ENCODE data around the gene CADM3.

Gene CADM3

DNA sequence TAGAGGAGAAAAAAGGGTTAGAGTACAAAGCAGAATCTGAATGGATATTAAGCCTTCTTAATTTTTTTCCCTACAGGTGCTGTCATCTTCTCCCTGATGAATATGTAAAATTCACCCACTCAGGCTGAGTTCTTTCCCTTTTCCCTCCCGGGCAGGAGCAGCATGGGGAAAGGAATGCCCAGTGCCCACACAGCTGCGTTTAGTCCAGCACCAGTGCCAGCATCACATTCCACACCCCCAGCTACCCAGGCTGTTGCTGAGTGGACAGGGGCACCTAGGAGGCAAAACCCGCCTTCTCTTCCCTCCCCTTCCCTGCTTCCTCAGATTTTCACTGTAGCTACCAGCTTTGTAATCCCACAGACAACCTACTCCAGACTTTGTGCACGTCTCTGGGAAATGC is 3.4 kb upstream of the CADM3 start:
- Histone ChIP-seq H3K4me3 (replicated peaks; ENCODE audit: low read depth, low read length) (no peak overlapping the region), H3K27me3 (replicated peaks; ENCODE audit: control insufficient read depth, insufficient read depth, low read length) (peaks cover 2% of the 10 kb centered on the region), H3K36me3 (ENCODE audit: control insufficient read depth, insufficient read depth, low read length) (no peaks in the 10 kb centered on the region)
- TF ChIP-seq, protein P1, sequence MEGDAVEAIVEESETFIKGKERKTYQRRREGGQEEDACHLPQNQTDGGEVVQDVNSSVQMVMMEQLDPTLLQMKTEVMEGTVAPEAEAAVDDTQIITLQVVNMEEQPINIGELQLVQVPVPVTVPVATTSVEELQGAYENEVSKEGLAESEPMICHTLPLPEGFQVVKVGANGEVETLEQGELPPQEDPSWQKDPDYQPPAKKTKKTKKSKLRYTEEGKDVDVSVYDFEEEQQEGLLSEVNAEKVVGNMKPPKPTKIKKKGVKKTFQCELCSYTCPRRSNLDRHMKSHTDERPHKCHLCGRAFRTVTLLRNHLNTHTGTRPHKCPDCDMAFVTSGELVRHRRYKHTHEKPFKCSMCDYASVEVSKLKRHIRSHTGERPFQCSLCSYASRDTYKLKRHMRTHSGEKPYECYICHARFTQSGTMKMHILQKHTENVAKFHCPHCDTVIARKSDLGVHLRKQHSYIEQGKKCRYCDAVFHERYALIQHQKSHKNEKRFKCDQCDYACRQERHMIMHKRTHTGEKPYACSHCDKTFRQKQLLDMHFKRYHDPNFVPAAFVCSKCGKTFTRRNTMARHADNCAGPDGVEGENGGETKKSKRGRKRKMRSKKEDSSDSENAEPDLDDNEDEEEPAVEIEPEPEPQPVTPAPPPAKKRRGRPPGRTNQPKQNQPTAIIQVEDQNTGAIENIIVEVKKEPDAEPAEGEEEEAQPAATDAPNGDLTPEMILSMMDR (IDR thresholded peaks at IDR 0.05; ENCODE audit: insufficient read depth, low read length, poor library complexity, severe bottlenecking), result no peak
- DNase-seq (ENCODE audit: extremely low read depth, insufficient read length), result no peak

DNA sequence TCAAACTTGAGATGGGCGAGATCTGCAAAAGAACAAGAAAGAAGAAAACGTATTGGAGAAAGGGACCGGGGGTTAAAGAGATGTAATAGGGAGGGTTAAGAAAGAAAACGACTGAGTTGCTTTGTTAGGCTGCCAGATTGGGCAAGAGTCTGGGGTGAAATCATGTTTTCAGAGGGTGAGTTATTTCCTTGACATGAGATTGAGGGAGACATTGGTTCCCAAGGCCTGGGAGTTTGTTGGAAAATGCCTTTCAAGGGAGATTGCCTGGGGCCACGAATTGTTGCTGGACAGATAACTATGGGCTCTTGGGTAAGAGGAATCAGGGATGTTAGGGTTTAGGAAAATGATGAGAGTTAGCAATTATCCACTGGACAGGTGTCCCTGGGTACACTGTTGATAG is 776 bp upstream of the CADM3 start:
- H3K36me3 ChIP-seq (ENCODE audit: control insufficient read depth, insufficient read depth, low read length), result no peaks in the 10 kb centered on the region
- DNase-seq (ENCODE audit: extremely low read depth, insufficient read length), result no peak
- H3K27me3 ChIP-seq (replicated peaks; ENCODE audit: control insufficient read depth, insufficient read depth, low read length), result peaks cover 2% of the 10 kb centered on the region
- H3K4me3 ChIP-seq (replicated peaks; ENCODE audit: low read depth, low read length), result no peak overlapping the region
- TF ChIP-seq, protein P1 (IDR thresholded peaks at IDR 0.05; ENCODE audit: insufficient read depth, low read length, poor library complexity, severe bottlenecking), result no peak

DNA sequence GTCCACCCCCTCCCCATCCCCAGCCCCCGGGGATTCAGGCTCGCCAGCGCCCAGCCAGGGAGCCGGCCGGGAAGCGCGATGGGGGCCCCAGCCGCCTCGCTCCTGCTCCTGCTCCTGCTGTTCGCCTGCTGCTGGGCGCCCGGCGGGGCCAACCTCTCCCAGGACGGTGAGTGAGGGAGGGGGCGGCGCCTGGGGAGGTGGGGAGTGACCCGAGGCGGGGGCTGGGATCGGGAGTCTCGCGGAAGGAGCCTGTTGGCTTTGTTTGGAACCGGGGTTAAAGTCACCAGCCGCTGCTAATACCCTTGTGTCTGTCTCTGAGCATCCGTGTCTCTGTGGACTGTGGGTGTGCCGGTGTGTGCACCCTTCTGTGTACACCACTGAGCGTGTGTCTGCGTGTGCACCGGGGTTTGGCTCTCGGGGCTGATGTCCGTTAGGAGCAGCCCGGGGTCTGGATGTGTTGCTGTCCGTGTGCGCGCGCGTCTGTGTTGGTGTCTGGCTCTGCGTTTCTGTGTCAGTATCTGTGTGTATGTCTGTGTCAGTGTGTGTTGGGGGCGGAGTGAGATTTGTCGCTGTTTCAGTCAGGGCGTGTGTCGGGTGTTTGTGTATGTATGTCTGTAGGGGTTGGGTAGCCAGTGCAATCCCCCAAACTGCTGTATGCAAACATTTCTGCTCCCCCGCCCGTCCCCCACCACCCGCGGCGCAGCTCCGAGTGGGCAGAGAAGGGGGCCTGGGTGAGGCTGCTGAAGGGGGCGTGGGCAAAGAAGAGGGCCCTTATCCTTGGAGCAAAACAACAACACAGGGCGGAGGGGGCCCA is 480 bp downstream of the CADM3 start:
- H3K4me3 ChIP-seq (replicated peaks; ENCODE audit: low read depth, low read length), result peak overlapping the region; percentile 8; the same call in 1 of the 2 replicates
- no peak for DNase-seq (ENCODE audit: extremely low read depth, insufficient read length)
- peaks cover 2% of the 10 kb centered on the region for H3K27me3 ChIP-seq (replicated peaks; ENCODE audit: control insufficient read depth, insufficient read depth, low read length)
- TF ChIP-seq, protein P1 (IDR thresholded peaks at IDR 0.05; ENCODE audit: insufficient read depth, low read length, poor library complexity, severe bottlenecking), result no peak
- H3K36me3 ChIP-seq (ENCODE audit: control insufficient read depth, insufficient read depth, low read length), result no peaks in the 10 kb centered on the region

DNA sequence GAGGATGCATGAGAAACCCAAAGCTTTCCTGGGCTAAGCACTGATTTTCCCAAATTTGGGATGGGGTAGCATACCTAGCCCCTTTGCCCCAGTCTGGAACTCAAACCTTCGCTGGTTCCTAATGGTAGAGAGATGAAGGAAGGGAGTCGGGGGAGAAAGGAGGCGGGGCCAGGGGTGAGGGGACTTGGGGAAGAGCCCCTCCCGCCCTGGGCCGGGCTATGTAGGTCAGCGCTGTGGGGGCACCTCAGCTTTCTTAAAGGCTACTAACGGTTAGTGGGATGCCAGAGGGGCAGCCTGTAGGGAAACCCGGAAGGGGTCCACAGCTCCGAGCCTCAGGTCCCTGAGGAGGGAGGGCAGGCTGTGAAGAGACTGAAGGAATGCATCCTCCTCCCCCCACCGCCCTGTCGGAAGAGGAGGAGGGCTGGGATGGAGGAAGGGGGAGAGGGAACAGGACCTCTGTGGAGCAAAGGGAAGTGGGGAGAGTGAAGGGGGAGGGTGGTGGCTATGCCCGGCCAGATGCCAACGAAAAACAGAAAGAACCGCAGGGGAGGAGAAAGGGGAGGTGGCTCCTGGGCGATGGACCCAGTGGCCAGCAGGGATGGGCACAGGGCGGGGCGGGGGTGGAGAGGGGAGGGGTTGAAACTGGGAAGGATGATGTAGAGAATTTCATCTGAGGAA is 1.3 kb downstream of the CADM3 start:
- TF ChIP-seq, protein P1 (IDR thresholded peaks at IDR 0.05; ENCODE audit: insufficient read depth, low read length, poor library complexity, severe bottlenecking), result no peak
- no peak overlapping the region for H3K4me3 ChIP-seq (replicated peaks; ENCODE audit: low read depth, low read length)
- no peak for DNase-seq (ENCODE audit: extremely low read depth, insufficient read length)
- no peaks in the 10 kb centered on the region for H3K36me3 ChIP-seq (ENCODE audit: control insufficient read depth, insufficient read depth, low read length)
- peaks cover 2% of the 10 kb centered on the region for H3K27me3 ChIP-seq (replicated peaks; ENCODE audit: control insufficient read depth, insufficient read depth, low read length)

DNA sequence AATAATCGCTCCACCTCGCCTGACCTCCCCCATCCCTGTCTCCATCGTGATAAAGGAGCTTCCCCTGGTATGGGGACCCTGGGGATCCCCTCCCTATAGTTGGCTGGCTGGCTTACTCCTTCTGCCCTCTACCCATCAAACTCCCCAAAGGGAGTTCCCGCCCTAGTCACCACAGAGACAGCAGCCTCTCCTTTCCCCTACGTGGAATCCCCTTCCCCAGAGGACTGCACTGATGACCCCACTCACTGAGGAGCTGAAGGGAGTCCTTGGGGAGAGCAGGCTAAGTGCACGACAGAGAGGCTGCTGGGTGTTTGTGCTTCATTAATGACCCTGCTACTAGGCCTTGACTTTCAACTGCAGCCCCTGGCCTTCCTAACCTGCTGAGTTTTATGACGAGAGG is 1.9 kb downstream of the CADM3 start:
- no peak overlapping the region for H3K4me3 ChIP-seq (replicated peaks; ENCODE audit: low read depth, low read length)
- DNase-seq (ENCODE audit: extremely low read depth, insufficient read length), result no peak
- TF ChIP-seq, protein P1 (IDR thresholded peaks at IDR 0.05; ENCODE audit: insufficient read depth, low read length, poor library complexity, severe bottlenecking), result no peak
- H3K36me3 ChIP-seq (ENCODE audit: control insufficient read depth, insufficient read depth, low read length), result no peaks in the 10 kb centered on the region
- H3K27me3 ChIP-seq (replicated peaks; ENCODE audit: control insufficient read depth, insufficient read depth, low read length), result peaks cover 2% of the 10 kb centered on the region

Measured in GM06990 (cell line).